Sigmoid colon (tissue), 7 donors: ENCODE data around the gene TNS1. TPM values are rescaled to one million over a fixed set of nuclear protein-coding genes. Genes with fewer than 3 reads are reported as not detected.

Experiments
- DNase-seq: peaks from one replicate; pipeline ENCODE4 v3.0.0-alpha.2; 2019
- H3K27ac ChIP-seq, 4 donors: fragments of 200-600 bp; sonication (generic); one replicate each; pipeline ENCODE4 v1.5.1; 2016 to 2019; ENCODE audit warnings: mild to moderate bottlenecking in 1 of 4
- H3K27me3 ChIP-seq, 3 donors: fragments of 200-600 bp; sonication (generic); one replicate each; pipeline ENCODE4 v1.5.1; 2019; ENCODE audit warnings: mild to moderate bottlenecking in 1 of 3
- H3K36me3 ChIP-seq, 4 donors: fragments of 200-600 bp; sonication (generic); one replicate each; pipeline ENCODE4 v1.5.1; 2016 to 2019
- H3K4me1 ChIP-seq, 4 donors: fragments of 200-600 bp; sonication (generic); one replicate each; pipeline ENCODE4 v1.5.1; 2017 to 2019
- H3K4me3 ChIP-seq, 4 donors: fragments of 200-600 bp; sonication (generic); one replicate each; pipeline ENCODE4 v1.5.1; 2017 to 2019; ENCODE audit warnings: mild to moderate bottlenecking in 2 of 4, moderate library complexity in 1 of 4
- H3K9me3 ChIP-seq, 4 donors: fragments of 200-600 bp in 3 of 4; sonication (generic) in 3 of 4; one replicate each; pipeline versions ENCODE4 v1.5.1 to v1.6.1; 2013 to 2019
- CTCF ChIP-seq, 4 experiments: fragments of 450-650 bp in 3 of 4; fragments of 200-600 bp in 1 of 4; IDR thresholded peaks; one replicate each; pipeline ENCODE4 v1.5.1; 2016 to 2019; ENCODE audit warnings: antibody characterized with exemption in 4 of 4, mild to moderate bottlenecking in 3 of 4, moderate library complexity in 2 of 4
- EP300 ChIP-seq, 4 donors: sonication (generic); formaldehyde crosslinking; IDR thresholded peaks; one replicate each; pipeline ENCODE4 v1.6.1; 2017; ENCODE audit warnings: antibody characterized with exemption in 4 of 4
- POLR2A ChIP-seq, 2 donors: fragments of 450-650 bp; IDR thresholded peaks; one replicate each; pipeline ENCODE4 v1.6.1; 2016; ENCODE audit warnings: antibody characterized with exemption in 2 of 2, mild to moderate bottlenecking in 2 of 2, moderate library complexity in 2 of 2
- POLR2AphosphoS5 ChIP-seq, 4 donors: sonication (generic); formaldehyde crosslinking; IDR thresholded peaks; one replicate each; pipeline ENCODE4 v1.6.1; 2017; ENCODE audit warnings: antibody characterized with exemption in 4 of 4
- WGBS, 2 donors: extraction: QIAGEN DNeasy Blood & Tissue Kit; methylation state at CpG; one replicate each; pipeline ENCODE4 v1.1.7; 2013; 5-methylcytosine and 5-hydroxymethylcytosine counted together
- intact Hi-C: fragments of 100-400 bp; cut with DNase I; formaldehyde crosslinking; loops from one replicate; pipeline ENCODE4 v1.15.1; 2023
- polyA plus RNA-seq, 3 donors: library from polyadenylated mRNA; stranded (reverse); fragments of 200-250 nt; gene quantifications; one replicate each; pipeline ENCODE4 v1.2.3, GENCODE V29; 2013
- total RNA-seq, 4 donors: library from RNA; depleted of rRNA; stranded (reverse); fragments of >200 nt; gene quantifications; one replicate each; pipeline ENCODE4 v1.1.0, GENCODE V29; 2016
- donor health status: healthy with polysubstance abuse.
- donor health status: Bipolar disorder and iron deficiency.
- donor health status: healthy.

TNS1 gene
- total and polyA plus RNA-seq, 7 donors, result 3.7 to 1,607 (median 444) TPM

- H3K27ac ChIP-seq, result peak overlapping the region; percentile 70 to 80 (median 76)
- H3K36me3 ChIP-seq, result peaks cover 5 to 50% (median 30%) of the 10 kb centered on the region in 4 donors
- TF ChIP-seq EP300 (IDR thresholded peaks at IDR 0.05), result no peak
- no peak for TF ChIP-seq POLR2AphosphoS5 (IDR thresholded peaks at IDR 0.05)
- intact Hi-C loops, result no loop called here
- DNase-seq, result peak; percentile 48
- no peaks in the 10 kb centered on the region for H3K9me3 ChIP-seq
- no peak overlapping the region for H3K4me3 ChIP-seq
- peaks cover 0 to 72% (median 38%) of the 10 kb centered on the region in 4 donors for H3K4me1 ChIP-seq
- WGBS, 2 donors, result 87 to 97% methylated on average over 7 of the region's 7 CpGs
- H3K27me3 ChIP-seq, result no peaks in the 10 kb centered on the region
Observed at GRCh38 chr2:217798191-217798590, 204.6 kb downstream of the TNS1 start.

DNA sequence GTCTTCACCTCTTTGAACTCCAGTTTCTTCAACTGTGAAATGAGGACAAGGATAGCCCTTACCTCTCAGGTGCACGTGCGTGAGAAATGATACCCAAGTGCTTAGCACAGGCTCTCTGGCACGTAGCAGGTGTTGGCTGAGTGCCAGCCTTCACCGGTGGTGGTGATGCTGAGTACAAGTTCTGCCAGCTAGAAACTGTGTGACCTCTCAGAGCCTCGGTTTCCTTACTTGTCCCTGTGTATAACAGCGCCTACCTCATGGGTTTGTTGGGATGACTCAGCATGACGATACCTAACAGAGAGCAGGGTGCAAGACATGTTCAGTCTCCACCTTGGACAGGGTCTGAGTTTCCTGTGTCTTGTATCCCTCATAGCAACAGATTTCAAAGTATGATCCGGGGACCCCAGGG, 205.1 kb downstream of the TNS1 start:
- H3K27ac ChIP-seq, result peak overlapping the region; percentile 70 to 80 (median 76)
- 43 to 72% methylated on average over 8 of the region's 8 CpGs for WGBS, 2 donors
- peaks cover 0 to 67% (median 33%) of the 10 kb centered on the region in 4 donors for H3K4me1 ChIP-seq
- peaks cover 0 to 45% (median 25%) of the 10 kb centered on the region in 4 donors for H3K36me3 ChIP-seq
- H3K27me3 ChIP-seq, result no peaks in the 10 kb centered on the region
- no peak overlapping the region for H3K4me3 ChIP-seq
- TF ChIP-seq EP300 (IDR thresholded peaks at IDR 0.05) (peak in 1 of 4 donors; percentile 14), POLR2A (IDR thresholded peaks at IDR 0.05) (no peak), CTCF (IDR thresholded peaks at IDR 0.05) (no peak), POLR2AphosphoS5 (IDR thresholded peaks at IDR 0.05) (peak in 3 of 4 donors; percentile 69 to 83 (median 81))
- no peaks in the 10 kb centered on the region for H3K9me3 ChIP-seq
- intact Hi-C loops, result no loop called here
- DNase-seq, result peak; percentile 89

GRCh38 chr2:217797165-217797564, 205.6 kb downstream of the TNS1 start:
- H3K9me3 ChIP-seq, result no peaks in the 10 kb centered on the region

GRCh38 chr2:217795706-217796465, 206.9 kb downstream of the TNS1 start:
- H3K4me1 ChIP-seq, result peaks cover 0 to 56% (median 15%) of the 10 kb centered on the region in 4 donors
- intact Hi-C loops, result no loop called here
- H3K27ac ChIP-seq, result peak overlapping the region; percentile 70 to 80 (median 76)
- peak; percentile 67 for DNase-seq
- peaks cover 0 to 37% (median 12%) of the 10 kb centered on the region in 4 donors for H3K36me3 ChIP-seq
- H3K4me3 ChIP-seq, result no peak overlapping the region
- H3K9me3 ChIP-seq, result no peaks in the 10 kb centered on the region
- H3K27me3 ChIP-seq, result no peaks in the 10 kb centered on the region
- TF ChIP-seq POLR2AphosphoS5 (IDR thresholded peaks at IDR 0.05), result peak in 2 of 4 donors; percentile 31 to 48
- TF ChIP-seq POLR2A (IDR thresholded peaks at IDR 0.05), result no peak
- 82 to 84% methylated on average over 11 of the region's 11 CpGs for WGBS, 2 donors

More at GRCh38 chr2:217797165-217797564, 205.6 kb downstream of the TNS1 start:
- intact Hi-C loops, result no loop called here
- DNase-seq, result peak; percentile 71
- peaks cover 0 to 40% (median 20%) of the 10 kb centered on the region in 4 donors for H3K36me3 ChIP-seq
- TF ChIP-seq POLR2AphosphoS5 (IDR thresholded peaks at IDR 0.05) (peak in 2 of 4 donors; percentile 3 to 5), POLR2A (IDR thresholded peaks at IDR 0.05) (no peak)
- WGBS, 2 donors, result 70 to 75% methylated on average over 3 of the region's 3 CpGs
- no peaks in the 10 kb centered on the region for H3K27me3 ChIP-seq
- peaks cover 0 to 62% (median 28%) of the 10 kb centered on the region in 4 donors for H3K4me1 ChIP-seq
- peak overlapping the region; percentile 70 to 80 (median 76) for H3K27ac ChIP-seq
- no peak overlapping the region for H3K4me3 ChIP-seq

DNA sequence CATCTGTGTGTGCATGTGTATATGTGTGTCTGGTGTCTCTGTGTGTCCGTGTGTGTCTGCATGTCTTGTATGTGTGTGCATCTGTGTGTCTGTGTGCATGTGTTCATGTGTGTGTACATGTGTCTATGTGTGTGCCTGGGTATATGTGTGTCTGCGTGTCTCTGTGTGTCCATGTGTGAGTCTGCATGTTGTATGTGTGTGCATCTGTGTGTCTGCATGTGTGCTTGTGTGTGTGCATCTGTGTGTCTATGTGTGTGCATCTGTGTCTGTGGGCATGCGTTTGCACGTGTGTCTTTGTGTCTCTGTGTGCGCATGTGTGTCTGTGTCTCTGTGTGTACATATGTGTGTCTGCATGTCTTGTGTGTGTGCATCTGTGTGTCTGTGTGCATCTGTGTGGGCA, 207.7 kb downstream of the TNS1 start:
- Histone ChIP-seq H3K4me3 (no peak overlapping the region), H3K27me3 (no peaks in the 10 kb centered on the region), H3K9me3 (no peaks in the 10 kb centered on the region), H3K27ac (peak overlapping the region in 3 of 4 donors; percentile 10 to 80 (median 75)), H3K36me3 (peaks cover 0 to 29% (median 5%) of the 10 kb centered on the region in 4 donors), H3K4me1 (peaks cover 0 to 58% (median 11%) of the 10 kb centered on the region in 4 donors)
- 92 to 95% methylated on average over 5 of the region's 5 CpGs for WGBS, 2 donors
- intact Hi-C loops, result no loop called here
- TF ChIP-seq CTCF (IDR thresholded peaks at IDR 0.05), result no peak
- peak in 1 of 4 donors; percentile 31 for TF ChIP-seq POLR2AphosphoS5 (IDR thresholded peaks at IDR 0.05)
- DNase-seq, result peak; percentile 52
